IMR-90 (cell line): ENCODE results near the gene NTNG2.

Experiments
- BHLHE40 ChIP-seq: fragments of 150-350 bp; IDR thresholded peaks from 2 replicates; pipeline ENCODE4 v1.6.1; 2016; ENCODE audit warnings: mild to moderate bottlenecking, low read depth, low read length
- MAFK ChIP-seq: IDR thresholded peaks from 2 replicates; pipeline ENCODE4 v1.6.1; 2012; ENCODE audit warnings: low read depth, low read length, improper control_type of control experiment
- POLR2A ChIP-seq: IDR thresholded peaks from 2 replicates; pipeline ENCODE4 v1.6.1; 2012; ENCODE audit warnings: mild to moderate bottlenecking, low read depth, low read length
- RCOR1 ChIP-seq: IDR thresholded peaks from 2 replicates; pipeline ENCODE4 v1.6.1; 2012; ENCODE audit warnings: mild to moderate bottlenecking, low read length, improper control_type of control experiment; ENCODE audit not compliant: insufficient replicate concordance
- SMC3 ChIP-seq: fragments of 150-350 bp; IDR thresholded peaks from 2 replicates; pipeline ENCODE4 v1.6.1; 2016; ENCODE audit warnings: low read depth, mild to moderate bottlenecking, antibody characterized with exemption, low read length, moderate library complexity
- TF ChIP-seq, protein P1 (sequence below): conservative IDR thresholded peaks from 2 replicates; pipeline ENCODE4 v1.5.1; 2012; ENCODE audit warnings: mild to moderate bottlenecking, low read depth, low read length, improper control_type of control experiment
- TF ChIP-seq, protein P2 (sequence below): fragments of 150-350 bp; IDR thresholded peaks from 2 replicates; pipeline ENCODE4 v1.6.1; 2016; ENCODE audit warnings: low read depth, mild to moderate bottlenecking, low read length, moderate library complexity, borderline replicate concordance

DNA sequence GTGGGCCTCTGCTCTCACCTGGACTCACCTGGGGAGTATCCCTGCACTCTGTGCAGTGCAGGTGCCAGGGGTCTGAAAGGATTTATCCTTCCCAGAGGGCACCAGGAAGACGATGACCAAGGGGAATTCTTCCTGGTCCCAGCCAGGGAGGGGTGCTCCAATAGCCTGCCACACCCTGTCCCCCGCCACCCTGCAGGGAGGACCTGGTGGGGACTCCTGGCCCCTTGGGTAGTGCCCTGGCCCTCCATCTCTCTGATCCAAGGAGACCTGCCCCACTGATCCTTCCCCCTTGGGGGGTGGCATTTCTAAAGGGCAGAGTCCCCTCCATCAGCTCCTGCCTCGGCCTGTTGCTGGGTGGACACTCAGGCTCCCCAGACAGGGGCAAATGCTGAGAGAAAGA is 70.7 kb downstream of the NTNG2 start:
- TF ChIP-seq POLR2A (no peak), MAFK (no peak), SMC3 (no peak), RCOR1 (no peak), BHLHE40 (no peak)
- TF ChIP-seq, protein P1, sequence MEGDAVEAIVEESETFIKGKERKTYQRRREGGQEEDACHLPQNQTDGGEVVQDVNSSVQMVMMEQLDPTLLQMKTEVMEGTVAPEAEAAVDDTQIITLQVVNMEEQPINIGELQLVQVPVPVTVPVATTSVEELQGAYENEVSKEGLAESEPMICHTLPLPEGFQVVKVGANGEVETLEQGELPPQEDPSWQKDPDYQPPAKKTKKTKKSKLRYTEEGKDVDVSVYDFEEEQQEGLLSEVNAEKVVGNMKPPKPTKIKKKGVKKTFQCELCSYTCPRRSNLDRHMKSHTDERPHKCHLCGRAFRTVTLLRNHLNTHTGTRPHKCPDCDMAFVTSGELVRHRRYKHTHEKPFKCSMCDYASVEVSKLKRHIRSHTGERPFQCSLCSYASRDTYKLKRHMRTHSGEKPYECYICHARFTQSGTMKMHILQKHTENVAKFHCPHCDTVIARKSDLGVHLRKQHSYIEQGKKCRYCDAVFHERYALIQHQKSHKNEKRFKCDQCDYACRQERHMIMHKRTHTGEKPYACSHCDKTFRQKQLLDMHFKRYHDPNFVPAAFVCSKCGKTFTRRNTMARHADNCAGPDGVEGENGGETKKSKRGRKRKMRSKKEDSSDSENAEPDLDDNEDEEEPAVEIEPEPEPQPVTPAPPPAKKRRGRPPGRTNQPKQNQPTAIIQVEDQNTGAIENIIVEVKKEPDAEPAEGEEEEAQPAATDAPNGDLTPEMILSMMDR = no peak
- TF ChIP-seq, protein P2, sequence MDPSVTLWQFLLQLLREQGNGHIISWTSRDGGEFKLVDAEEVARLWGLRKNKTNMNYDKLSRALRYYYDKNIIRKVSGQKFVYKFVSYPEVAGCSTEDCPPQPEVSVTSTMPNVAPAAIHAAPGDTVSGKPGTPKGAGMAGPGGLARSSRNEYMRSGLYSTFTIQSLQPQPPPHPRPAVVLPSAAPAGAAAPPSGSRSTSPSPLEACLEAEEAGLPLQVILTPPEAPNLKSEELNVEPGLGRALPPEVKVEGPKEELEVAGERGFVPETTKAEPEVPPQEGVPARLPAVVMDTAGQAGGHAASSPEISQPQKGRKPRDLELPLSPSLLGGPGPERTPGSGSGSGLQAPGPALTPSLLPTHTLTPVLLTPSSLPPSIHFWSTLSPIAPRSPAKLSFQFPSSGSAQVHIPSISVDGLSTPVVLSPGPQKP = no peak
